Astrocyte of the cerebellum (primary cell): ENCODE results near the gene TARDBP.
A peak's percentile ranks its signal among the peaks of the same experiment; 100 is the strongest.
"Not testable (repeated sequence)": the region's sequence is repeated elsewhere in the genome, so short reads cannot be mapped to it uniquely, and the experiment has no call there.

Source experiments
- DNase-seq: peaks from one replicate; pipeline ENCODE4 v3.0.0-alpha.2; 2011; ENCODE audit warnings: low read depth
- H3K4me3 ChIP-seq: 2 replicates; pipeline ENCODE4 v1.5.1; 2011; ENCODE audit warnings: mild to moderate bottlenecking, low read depth, low read length, moderate library complexity
- CTCF ChIP-seq: IDR thresholded peaks from 2 replicates; pipeline ENCODE4 v1.5.1; 2012; ENCODE audit warnings: low read length, low read depth, moderate library complexity, mild to moderate bottlenecking; ENCODE audit errors: missing control alignments
- in situ Hi-C: cut with HindIII; loops from 2 replicates; pipeline ENCODE4 v1.10.0; 2017; ENCODE audit warnings: low sequenced_read_pairs

Gene TARDBP

GRCh38 chr1:10980841-10981727 is 31.4 kb upstream of the TARDBP start:
- peak overlapping the region; percentile 22 for H3K4me3 ChIP-seq
- in situ Hi-C loops = no loop called here
- no peak for TF ChIP-seq CTCF
- no peak for DNase-seq

DNA sequence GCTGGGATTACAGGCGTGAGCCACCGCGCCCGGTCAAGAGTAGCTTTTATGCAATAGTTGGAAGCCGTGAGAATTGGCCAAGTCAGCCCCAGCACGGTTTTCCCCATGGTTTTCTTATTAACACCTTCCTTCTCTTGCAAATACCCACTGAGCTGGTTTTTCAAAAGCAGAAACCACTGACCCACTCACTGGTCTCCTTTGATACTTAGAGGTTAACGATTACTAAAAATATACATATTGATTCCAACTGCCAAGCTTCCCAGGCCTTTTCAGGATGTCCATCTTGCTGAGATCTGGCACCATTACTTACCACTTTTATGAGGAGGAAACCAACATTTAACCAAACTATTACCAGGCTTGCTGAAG is 25.9 kb upstream of the TARDBP start:
- H3K4me3 ChIP-seq = no peak overlapping the region
- in situ Hi-C loops = no loop called here
- DNase-seq = no peak
- no peak for TF ChIP-seq CTCF

GRCh38 chr1:10987840-10988417 is 24.5 kb upstream of the TARDBP start:
- no peak for DNase-seq
- H3K4me3 ChIP-seq = no peak overlapping the region
- in situ Hi-C loops = no loop called here
- no peak for TF ChIP-seq CTCF

DNA sequence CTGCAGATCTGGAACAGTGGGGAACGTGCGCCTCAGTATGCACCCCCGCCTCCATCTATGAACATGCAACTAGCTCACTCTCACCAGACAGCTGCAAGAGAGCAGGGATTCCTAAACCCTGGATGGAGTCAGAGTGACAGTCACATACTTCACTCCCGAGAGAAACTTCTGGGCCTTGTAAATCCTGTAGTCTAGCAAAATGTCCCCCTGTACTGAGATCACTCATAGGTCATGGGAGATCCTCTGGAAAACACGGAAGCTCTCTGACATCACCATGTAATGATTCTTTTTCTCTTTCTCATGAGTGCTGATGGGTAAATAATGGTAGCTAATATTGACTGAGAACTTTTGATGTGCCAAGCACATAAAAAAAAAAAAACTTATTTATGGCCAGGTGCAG is 23.4 kb upstream of the TARDBP start:
- no peak for DNase-seq
- H3K4me3 ChIP-seq = no peak overlapping the region
- TF ChIP-seq CTCF = no peak
- in situ Hi-C loops = no loop called here

DNA sequence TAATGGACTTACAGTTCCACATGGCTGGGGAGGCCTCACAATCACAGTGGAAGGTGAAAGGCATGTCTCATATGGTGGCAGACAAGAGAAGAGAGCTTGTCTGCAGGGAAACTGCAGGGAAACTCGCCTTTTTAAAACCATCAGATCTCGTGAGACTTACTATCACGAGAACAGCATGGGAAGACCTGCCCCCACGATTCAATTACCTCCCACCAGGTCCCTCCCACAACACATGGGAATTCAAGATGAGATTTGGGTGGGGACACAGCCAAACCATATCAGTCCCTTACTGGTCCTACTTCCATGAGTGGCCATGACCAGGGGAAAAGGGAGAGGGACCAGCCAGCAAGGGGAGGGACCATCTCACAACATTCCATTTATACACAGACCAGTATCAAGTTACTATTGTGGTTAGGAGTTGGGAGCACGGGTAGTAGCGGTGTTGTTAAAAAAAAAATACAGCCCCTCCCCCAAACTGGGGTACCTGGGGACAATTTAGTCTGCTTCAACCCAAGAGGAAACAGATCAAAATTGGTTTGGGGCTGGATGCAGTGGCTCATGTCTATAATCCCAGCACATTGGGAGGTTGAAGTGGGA is 22.4 kb upstream of the TARDBP start:
- H3K4me3 ChIP-seq, DNase-seq, in situ Hi-C loops: not testable (repeated sequence)

DNA sequence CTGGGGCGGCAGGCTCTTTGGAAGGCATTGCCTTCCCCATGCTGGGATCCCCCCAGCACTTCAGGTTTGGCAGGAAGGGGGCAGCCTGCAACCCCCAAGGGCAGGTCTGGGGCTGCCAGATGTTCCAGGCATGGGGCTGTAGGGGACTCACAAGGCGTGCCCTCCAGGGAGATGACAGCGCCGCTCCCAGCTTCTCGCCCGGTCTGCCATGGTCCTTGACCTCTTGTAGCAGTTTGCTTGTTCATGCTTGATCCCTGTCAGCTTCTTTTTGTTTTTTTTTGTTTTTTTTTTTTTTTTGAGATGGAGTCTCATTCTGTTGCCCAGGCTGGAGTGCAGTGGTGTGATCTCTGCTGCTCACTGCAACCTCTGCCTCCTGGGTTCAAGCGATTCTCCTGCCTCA is 21.6 kb upstream of the TARDBP start:
- in situ Hi-C loops = no loop called here
- no peak for TF ChIP-seq CTCF
- no peak for DNase-seq
- no peak overlapping the region for H3K4me3 ChIP-seq

- in situ Hi-C loops = not testable (repeated sequence)
These were observed 20.4 kb upstream of the TARDBP start for GRCh38 chr1:10992004-10992403.

More at GRCh38 chr1:10992004-10992403, 20.4 kb upstream of the TARDBP start:
- DNase-seq, H3K4me3 ChIP-seq: not testable (repeated sequence)
